SJSA1 (cell line): ENCODE measurements around the gene KRTAP5-3. TPM values are rescaled to one million over a fixed set of nuclear protein-coding genes. Genes with fewer than 3 reads are reported as not detected.
"Not testable (repeated sequence)": the region's sequence is repeated elsewhere in the genome, so short reads cannot be mapped to it uniquely, and the experiment has no call there.

Experiments
- DNase-seq, 2 experiments: peaks; one replicate each; pipeline ENCODE4 v3.0.0-alpha.2; 2015 to 2020; ENCODE audit warnings: low spot score in 2 of 2, low read depth in 1 of 2
- H3K27ac ChIP-seq: fragments of 250-450 bp; sonication (Bioruptor Pico); 2 replicates; pipeline ENCODE4 v1.5.1; 2020; ENCODE audit warnings: mild to moderate bottlenecking, moderate library complexity
- H3K27me3 ChIP-seq: fragments of 250-450 bp; sonication (Bioruptor Pico); replicated peaks from 2 replicates; pipeline ENCODE4 v1.5.1; 2020; ENCODE audit warnings: mild to moderate bottlenecking, moderate library complexity
- H3K36me3 ChIP-seq: fragments of 250-450 bp; sonication (Bioruptor Pico); 2 replicates; pipeline ENCODE4 v1.5.1; 2020; ENCODE audit warnings: mild to moderate bottlenecking
- H3K4me1 ChIP-seq: fragments of 250-450 bp; sonication (Bioruptor Pico); replicated peaks from 2 replicates; pipeline ENCODE4 v1.6.1; 2021; ENCODE audit warnings: mild to moderate bottlenecking
- H3K4me3 ChIP-seq: fragments of 250-450 bp; sonication (Bioruptor Pico); 2 replicates; pipeline ENCODE4 v1.5.1; 2020; ENCODE audit warnings: mild to moderate bottlenecking
- H3K9me3 ChIP-seq: fragments of 250-450 bp; sonication (Bioruptor Pico); replicated peaks from 2 replicates; pipeline ENCODE4 v1.5.1; 2020; ENCODE audit warnings: mild to moderate bottlenecking
- total RNA-seq: library from RNA; depleted of rRNA; stranded (reverse); fragments of >200 nt; shearing (Covaris generic); gene quantifications from 2 replicates; pipeline ENCODE4 v1.2.3, GENCODE V29; 2014

The KRTAP5-3 gene
- total RNA-seq, 1 experiment from 2014 or later: not detected

- DNase-seq: no peak
Observed at GRCh38 chr11:1618231-1618630, 10.0 kb upstream of the KRTAP5-3 start.

GRCh38 chr11:1607901-1608300 lies 362 bp downstream of the KRTAP5-3 start:
- H3K4me1 ChIP-seq, H3K9me3 ChIP-seq, DNase-seq, H3K27me3 ChIP-seq, H3K27ac ChIP-seq, H3K4me3 ChIP-seq, H3K36me3 ChIP-seq: not testable (repeated sequence)

More at GRCh38 chr11:1618231-1618630, 10.0 kb upstream of the KRTAP5-3 start:
- no peaks in the 10 kb centered on the region for H3K36me3 ChIP-seq
- no peaks in the 10 kb centered on the region for H3K4me1 ChIP-seq
- no peak overlapping the region for H3K27ac ChIP-seq
- H3K27me3 ChIP-seq: no peaks in the 10 kb centered on the region
- no peak overlapping the region for H3K4me3 ChIP-seq
- H3K9me3 ChIP-seq: no peaks in the 10 kb centered on the region

- H3K27ac ChIP-seq, H3K9me3 ChIP-seq, H3K4me3 ChIP-seq, DNase-seq, H3K27me3 ChIP-seq, H3K4me1 ChIP-seq, H3K36me3 ChIP-seq: not testable (repeated sequence)
Observed at GRCh38 chr11:1607156-1607845, 962 bp downstream of the KRTAP5-3 start.

GRCh38 chr11:1605923-1606322 lies 2.3 kb downstream of the KRTAP5-3 start:
- H3K4me1 ChIP-seq, H3K27ac ChIP-seq, H3K4me3 ChIP-seq, H3K27me3 ChIP-seq, H3K9me3 ChIP-seq, H3K36me3 ChIP-seq, DNase-seq: not testable (repeated sequence)

GRCh38 chr11:1604711-1605110 lies 3.6 kb downstream of the KRTAP5-3 start:
- no peak overlapping the region for H3K4me3 ChIP-seq
- H3K27ac ChIP-seq: no peak overlapping the region
- no peaks in the 10 kb centered on the region for H3K9me3 ChIP-seq
- H3K36me3 ChIP-seq: no peaks in the 10 kb centered on the region
- no peaks in the 10 kb centered on the region for H3K27me3 ChIP-seq
- no peak for DNase-seq
- H3K4me1 ChIP-seq: no peaks in the 10 kb centered on the region

- Histone ChIP-seq H3K27me3 (no peaks in the 10 kb centered on the region), H3K4me1 (no peaks in the 10 kb centered on the region), H3K9me3 (no peaks in the 10 kb centered on the region), H3K36me3 (no peaks in the 10 kb centered on the region), H3K27ac (no peak overlapping the region), H3K4me3 (no peak overlapping the region)
- DNase-seq: no peak
Observed at GRCh38 chr11:1604181-1604580, 4.1 kb downstream of the KRTAP5-3 start.

- no peak for DNase-seq
- H3K9me3 ChIP-seq: no peaks in the 10 kb centered on the region
- H3K27me3 ChIP-seq: no peaks in the 10 kb centered on the region
Observed at GRCh38 chr11:1603629-1604028, 4.6 kb downstream of the KRTAP5-3 start.

GRCh38 chr11:1601663-1602062 lies 6.6 kb downstream of the KRTAP5-3 start:
- not testable (repeated sequence) for DNase-seq, H3K36me3 ChIP-seq, H3K9me3 ChIP-seq, H3K27ac ChIP-seq, H3K27me3 ChIP-seq, H3K4me3 ChIP-seq, H3K4me1 ChIP-seq

More at GRCh38 chr11:1603629-1604028, 4.6 kb downstream of the KRTAP5-3 start:
- no peaks in the 10 kb centered on the region for H3K36me3 ChIP-seq
- no peak overlapping the region for H3K4me3 ChIP-seq
- no peak overlapping the region for H3K27ac ChIP-seq
- no peaks in the 10 kb centered on the region for H3K4me1 ChIP-seq

- Histone ChIP-seq H3K4me1 (no peaks in the 10 kb centered on the region), H3K9me3 (no peaks in the 10 kb centered on the region), H3K4me3 (no peak overlapping the region), H3K27ac (no peak overlapping the region), H3K27me3 (no peaks in the 10 kb centered on the region), H3K36me3 (no peaks in the 10 kb centered on the region)
- no peak for DNase-seq
Observed at GRCh38 chr11:1600626-1601025, 7.6 kb downstream of the KRTAP5-3 start.

GRCh38 chr11:1598816-1599215 lies 9.4 kb downstream of the KRTAP5-3 start:
- Histone ChIP-seq H3K4me3 (no peak overlapping the region), H3K27ac (no peak overlapping the region), H3K4me1 (no peaks in the 10 kb centered on the region), H3K9me3 (no peaks in the 10 kb centered on the region), H3K27me3 (no peaks in the 10 kb centered on the region), H3K36me3 (no peaks in the 10 kb centered on the region)
- DNase-seq: no peak

- H3K36me3 ChIP-seq, H3K4me1 ChIP-seq, DNase-seq, H3K27ac ChIP-seq, H3K4me3 ChIP-seq, H3K27me3 ChIP-seq, H3K9me3 ChIP-seq: not testable (repeated sequence)
Observed at GRCh38 chr11:1598406-1598805, 9.9 kb downstream of the KRTAP5-3 start.

GRCh38 chr11:1597994-1598380 lies 10.3 kb downstream of the KRTAP5-3 start, which contains the start of gene KRTAP5-2:
KRTAP5-2 (minus strand) TSS chr11:1598294; CDS start chr11:1598250, 44 bp downstream.
- no peaks in the 10 kb centered on the region for H3K4me1 ChIP-seq
- DNase-seq: no peak
- no peak within 1 kb of the TSS for H3K27ac ChIP-seq
- H3K27me3 ChIP-seq: 0 out of 2 replicates have a peak, but pooled peaks cover 2% of the 10 kb centered on the region
- no peak within 1 kb of the TSS for H3K4me3 ChIP-seq
- H3K9me3 ChIP-seq: no peaks in the 10 kb centered on the region
- no peaks in the 10 kb centered on the region for H3K36me3 ChIP-seq

GRCh38 chr11:1597331-1597993 lies 10.8 kb downstream of the KRTAP5-3 start:
- Histone ChIP-seq H3K4me3 (no peak overlapping the region), H3K27me3 (0 out of 2 replicates have a peak, but pooled peaks cover 2% of the 10 kb centered on the region), H3K4me1 (no peaks in the 10 kb centered on the region), H3K36me3 (no peaks in the 10 kb centered on the region), H3K27ac (no peak overlapping the region), H3K9me3 (no peaks in the 10 kb centered on the region)
- no peak for DNase-seq

- not testable (repeated sequence) for DNase-seq, H3K4me1 ChIP-seq, H3K27ac ChIP-seq, H3K4me3 ChIP-seq, H3K9me3 ChIP-seq, H3K27me3 ChIP-seq, H3K36me3 ChIP-seq
Observed at GRCh38 chr11:1596576-1597121, 11.6 kb downstream of the KRTAP5-3 start.
